Common myeloid progenitor, CD34-positive (primary cell): ENCODE results near the gene POM121.
"Not testable (repeated sequence)": the region's sequence is repeated elsewhere in the genome, so short reads cannot be mapped to it uniquely, and the experiment has no call there.

Source experiments
- CTCF ChIA-PET: fragments of 350-600 bp; sonication (Branson Sonifier 250); formaldehyde crosslinking; loops from one replicate; lab custom pipeline; 2021; ENCODE audit warnings: antibody characterized with exemption; lab: Charles Lee
- POLR2A ChIA-PET: fragments of 350-600 bp; sonication (Branson Sonifier 250); formaldehyde crosslinking; loops from one replicate; lab custom pipeline; 2021; ENCODE audit warnings: antibody characterized with exemption; lab: Charles Lee
- DNase-seq, 3 donors: peaks; one replicate each; pipeline versions ENCODE4 v3.0.0 to v3.0.0-alpha.2; 2013
- H3K27ac ChIP-seq, 2 experiments: 1 replicate in 1 of 2; 2 replicates in 1 of 2; pipeline ENCODE4 v1.7.0; 2013; ENCODE audit warnings: inconsistent platforms in 2 of 2, low read length in 2 of 2, mild to moderate bottlenecking in 2 of 2, low read depth in 1 of 2, moderate library complexity in 1 of 2; ENCODE audit not compliant: severe bottlenecking in 2 of 2, insufficient read depth in 1 of 2, poor library complexity in 1 of 2
- H3K27me3 ChIP-seq, 5 experiments: replicated peaks in 2 of 5; 1 replicate in 3 of 5; 2 replicates in 2 of 5; pipeline versions ENCODE4 v1.6.1 to v1.7.0; 2013; ENCODE audit warnings: low read length in 4 of 5, mild to moderate bottlenecking in 2 of 5, moderate library complexity in 2 of 5, inconsistent platforms in 1 of 5; ENCODE audit not compliant: insufficient read depth in 5 of 5, control insufficient read depth in 4 of 5
- H3K36me3 ChIP-seq, 4 experiments: 1 replicate in 2 of 4; 2 replicates in 2 of 4; pipeline versions ENCODE4 v1.6.1 to v1.7.0; 2013; ENCODE audit warnings: low read length in 3 of 4, control low read depth in 1 of 4, mild to moderate bottlenecking in 1 of 4; ENCODE audit not compliant: control insufficient read depth in 4 of 4, insufficient read depth in 4 of 4
- H3K4me1 ChIP-seq, 4 experiments: 1 replicate in 3 of 4; 2 replicates in 1 of 4; pipeline versions ENCODE4 v1.6.1 to v1.7.1; 2013; ENCODE audit warnings: low read length in 3 of 4, mild to moderate bottlenecking in 3 of 4, control low read depth in 1 of 4, inconsistent platforms in 1 of 4, moderate library complexity in 1 of 4; ENCODE audit not compliant: control insufficient read depth in 4 of 4, insufficient read depth in 4 of 4; ENCODE audit errors: control extremely low read depth in 1 of 4
- H3K4me3 ChIP-seq, 7 experiments: 1 replicate in 4 of 7; 2 replicates in 3 of 7; pipeline versions ENCODE4 v1.5.1 to v1.7.0; 2013; ENCODE audit warnings: mild to moderate bottlenecking in 7 of 7, low read length in 6 of 7, moderate library complexity in 6 of 7, inconsistent platforms in 2 of 7, low read depth in 2 of 7, control low read depth in 1 of 7; ENCODE audit not compliant: insufficient read depth in 4 of 7, control insufficient read depth in 1 of 7; ENCODE audit errors: extremely low read depth in 1 of 7
- H3K9me3 ChIP-seq, 5 experiments: 1 replicate in 4 of 5; 2 replicates in 1 of 5; pipeline versions ENCODE4 v1.6.1 to v1.7.1; 2013; ENCODE audit warnings: low read length in 4 of 5, mild to moderate bottlenecking in 2 of 5, inconsistent platforms in 1 of 5, low read depth in 1 of 5, moderate library complexity in 1 of 5; ENCODE audit not compliant: control insufficient read depth in 4 of 5, insufficient read depth in 2 of 5; ENCODE audit errors: control extremely low read depth in 1 of 5
- WGBS: methylation state at CpG from one replicate; pipeline ENCODE4 v1.1.5; 2013; ENCODE audit not compliant: insufficient coverage; 5-methylcytosine and 5-hydroxymethylcytosine counted together

Gene POM121

GRCh38 chr7:72928216-72928615 is 3.3 kb downstream of the POM121 start:
- DNase-seq, H3K4me3 ChIP-seq, CTCF ChIA-PET, H3K9me3 ChIP-seq, H3K27me3 ChIP-seq, H3K27ac ChIP-seq, POLR2A ChIA-PET: not testable (repeated sequence)
- H3K4me1 ChIP-seq, result peaks cover 4 to 16% (median 11%) of the 10 kb centered on the region in 4 experiments
- H3K36me3 ChIP-seq, result peaks cover 6 to 51% (median 29%) of the 10 kb centered on the region in 4 experiments
- 100% methylated on average over 4 of the region's 6 CpGs for WGBS

- 100% methylated on average over 2 of the region's 20 CpGs for WGBS
- CTCF ChIA-PET, result not testable (repeated sequence)
These were observed 17.3 kb downstream of the POM121 start for GRCh38 chr7:72942022-72942705.

GRCh38 chr7:72942956-72943355 is 18.1 kb downstream of the POM121 start:
- H3K4me1 ChIP-seq, H3K9me3 ChIP-seq, CTCF ChIA-PET, H3K4me3 ChIP-seq, DNase-seq, H3K27ac ChIP-seq, POLR2A ChIA-PET, H3K27me3 ChIP-seq: not testable (repeated sequence)
- WGBS, result 96% methylated on average over 12 of the region's 25 CpGs
- peaks cover 0 to 11% (median 11%) of the 10 kb centered on the region in 4 experiments for H3K36me3 ChIP-seq

More at GRCh38 chr7:72942022-72942705, 17.3 kb downstream of the POM121 start:
- POLR2A ChIA-PET, H3K4me3 ChIP-seq, DNase-seq, H3K9me3 ChIP-seq, H3K27ac ChIP-seq, H3K27me3 ChIP-seq: not testable (repeated sequence)
- Histone ChIP-seq H3K36me3 (peaks cover 0 to 11% (median 11%) of the 10 kb centered on the region in 4 experiments), H3K4me1 (peaks cover 2 to 11% (median 10%) of the 10 kb centered on the region in 4 experiments)

GRCh38 chr7:72944937-72945336 is 20.0 kb downstream of the POM121 start:
- H3K4me1 ChIP-seq, CTCF ChIA-PET, DNase-seq, H3K9me3 ChIP-seq, H3K4me3 ChIP-seq, H3K27ac ChIP-seq, POLR2A ChIA-PET, H3K27me3 ChIP-seq: not testable (repeated sequence)
- peaks cover 0 to 20% (median 6%) of the 10 kb centered on the region in 4 experiments for H3K36me3 ChIP-seq
- no CpG with 5 or more reads among the region's 15 CpGs for WGBS

GRCh38 chr7:72945597-72945996 is 20.7 kb downstream of the POM121 start:
- H3K27me3 ChIP-seq, H3K4me1 ChIP-seq, POLR2A ChIA-PET, CTCF ChIA-PET, H3K9me3 ChIP-seq, H3K4me3 ChIP-seq, H3K27ac ChIP-seq, DNase-seq: not testable (repeated sequence)
- WGBS, result no CpG with 5 or more reads among the region's 9 CpGs
- peaks cover 0 to 20% (median 6%) of the 10 kb centered on the region in 4 experiments for H3K36me3 ChIP-seq

GRCh38 chr7:72946130-72946745 is 21.3 kb downstream of the POM121 start:
- POLR2A ChIA-PET, H3K4me1 ChIP-seq, H3K27ac ChIP-seq, H3K9me3 ChIP-seq, CTCF ChIA-PET, H3K4me3 ChIP-seq, H3K27me3 ChIP-seq, DNase-seq: not testable (repeated sequence)
- 95% methylated on average over 3 of the region's 22 CpGs for WGBS
- peaks cover 0 to 20% (median 6%) of the 10 kb centered on the region in 4 experiments for H3K36me3 ChIP-seq

GRCh38 chr7:72948714-72949113 is 23.8 kb downstream of the POM121 start:
- peaks cover 0 to 20% (median 6%) of the 10 kb centered on the region in 4 experiments for H3K36me3 ChIP-seq
- POLR2A ChIA-PET, H3K4me1 ChIP-seq, H3K9me3 ChIP-seq, DNase-seq, H3K27ac ChIP-seq, H3K4me3 ChIP-seq, H3K27me3 ChIP-seq, CTCF ChIA-PET: not testable (repeated sequence)
- WGBS, result 96% methylated on average over 4 of the region's 23 CpGs
